ENCODE measurements around the gene KRT31. TPM values are rescaled to one million over a fixed set of nuclear protein-coding genes. Genes with fewer than 3 reads are reported as not detected.
"Not testable (repeated sequence)": the region's sequence is repeated elsewhere in the genome, so short reads cannot be mapped to it uniquely, and the experiment has no call there.

The KRT31 gene
- total RNA-seq, 2 experiments from 2014 or later: not detected

DNA sequence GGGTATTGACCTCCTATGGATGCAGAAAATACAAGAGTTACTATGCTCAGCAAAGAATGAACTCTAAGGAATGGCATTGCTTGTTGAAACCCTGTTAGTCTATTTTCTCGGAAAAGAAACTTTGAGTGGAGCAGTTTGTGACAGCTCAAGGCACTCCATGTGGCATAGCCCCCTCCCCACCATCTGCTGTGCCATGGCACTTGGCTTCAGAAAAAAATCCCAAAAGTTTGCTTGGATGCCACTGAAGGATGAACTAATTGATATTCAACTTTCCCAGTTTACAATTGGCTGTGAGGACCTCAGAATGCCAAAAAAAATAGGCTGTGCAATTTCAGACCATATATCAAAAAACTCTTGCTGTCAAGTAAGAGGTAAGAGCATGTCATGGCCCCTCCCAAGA, 1.8 kb downstream of the KRT31 start:
- POLR2A ChIA-PET: no interaction called here
- DNase-seq (no peak), ATAC-seq (no peak)
- peaks cover 5% of the 10 kb centered on the region for H3K27me3 Mint-ChIP-seq
- no peak overlapping the region for H3K27ac Mint-ChIP-seq
- no peaks in the 10 kb centered on the region for H3K4me1 Mint-ChIP-seq (ENCODE audit: low read depth)
- H3K4me3 Mint-ChIP-seq: no peak overlapping the region
- TF ChIP-seq, protein P1, sequence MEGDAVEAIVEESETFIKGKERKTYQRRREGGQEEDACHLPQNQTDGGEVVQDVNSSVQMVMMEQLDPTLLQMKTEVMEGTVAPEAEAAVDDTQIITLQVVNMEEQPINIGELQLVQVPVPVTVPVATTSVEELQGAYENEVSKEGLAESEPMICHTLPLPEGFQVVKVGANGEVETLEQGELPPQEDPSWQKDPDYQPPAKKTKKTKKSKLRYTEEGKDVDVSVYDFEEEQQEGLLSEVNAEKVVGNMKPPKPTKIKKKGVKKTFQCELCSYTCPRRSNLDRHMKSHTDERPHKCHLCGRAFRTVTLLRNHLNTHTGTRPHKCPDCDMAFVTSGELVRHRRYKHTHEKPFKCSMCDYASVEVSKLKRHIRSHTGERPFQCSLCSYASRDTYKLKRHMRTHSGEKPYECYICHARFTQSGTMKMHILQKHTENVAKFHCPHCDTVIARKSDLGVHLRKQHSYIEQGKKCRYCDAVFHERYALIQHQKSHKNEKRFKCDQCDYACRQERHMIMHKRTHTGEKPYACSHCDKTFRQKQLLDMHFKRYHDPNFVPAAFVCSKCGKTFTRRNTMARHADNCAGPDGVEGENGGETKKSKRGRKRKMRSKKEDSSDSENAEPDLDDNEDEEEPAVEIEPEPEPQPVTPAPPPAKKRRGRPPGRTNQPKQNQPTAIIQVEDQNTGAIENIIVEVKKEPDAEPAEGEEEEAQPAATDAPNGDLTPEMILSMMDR (IDR thresholded peaks at IDR 0.05): no peak
- intact Hi-C loops (cut with micrococcal nuclease): no loop called here
- no peaks in the 10 kb centered on the region for H3K9me3 Mint-ChIP-seq
- CTCF ChIA-PET: no interaction called here
- no peaks in the 10 kb centered on the region for H3K36me3 Mint-ChIP-seq (ENCODE audit: low read depth)

DNA sequence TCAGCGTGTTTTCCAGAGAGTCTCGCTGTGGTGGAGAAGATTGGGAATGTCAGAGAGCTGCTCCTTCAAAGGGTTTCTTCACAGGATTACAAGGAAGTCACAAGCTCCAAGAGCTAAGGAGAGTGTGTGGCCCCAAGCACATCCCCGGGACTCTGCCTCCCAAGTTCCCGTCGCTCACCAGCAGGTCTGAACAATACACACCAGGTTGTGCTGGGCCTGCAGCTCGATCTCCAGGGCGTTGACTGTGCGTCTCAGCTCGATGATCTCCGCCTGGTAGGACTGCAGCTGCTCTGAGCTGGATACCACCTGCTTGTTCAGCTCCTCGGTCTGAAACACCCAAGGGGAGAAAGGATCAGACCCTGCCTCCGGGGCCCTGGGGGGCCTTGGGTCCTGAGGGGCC, 2.4 kb downstream of the KRT31 start:
- H3K36me3 Mint-ChIP-seq (ENCODE audit: low read depth); CTCF ChIA-PET; H3K4me1 Mint-ChIP-seq (ENCODE audit: low read depth): not testable (repeated sequence)

DNA sequence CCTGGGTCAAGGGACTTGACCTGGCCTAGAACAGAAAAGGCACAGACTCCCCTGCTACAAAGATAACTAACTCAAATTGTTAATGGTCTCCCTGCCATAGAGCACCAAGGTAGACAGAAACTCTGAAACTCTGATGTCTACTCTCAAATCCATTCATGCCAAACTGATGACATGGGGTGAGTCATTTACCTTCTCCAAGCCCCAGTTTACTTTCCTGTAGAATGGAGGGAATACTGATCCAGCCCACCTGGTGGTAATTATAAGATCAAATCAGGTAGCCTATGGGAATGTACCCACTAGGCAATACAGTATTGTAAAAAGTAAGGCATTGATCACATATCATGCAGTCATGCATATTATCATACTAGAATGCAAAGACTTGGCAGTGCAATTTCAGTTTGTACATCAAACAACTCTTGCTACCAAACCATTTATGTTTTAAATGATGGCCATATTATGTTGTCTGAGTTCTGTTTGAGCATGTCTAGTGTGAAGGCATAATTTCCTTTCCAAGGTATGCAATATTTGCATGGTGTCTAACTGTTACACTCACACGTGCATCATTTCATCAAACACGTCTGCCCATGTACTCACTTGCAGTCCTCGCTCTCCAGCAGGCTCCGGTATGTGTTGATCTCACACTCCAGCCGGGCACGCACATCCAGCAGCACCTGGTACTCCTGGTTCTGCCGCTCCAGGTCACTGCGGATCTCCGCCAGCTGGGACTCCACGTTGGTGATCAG, 3.0 kb downstream of the KRT31 start:
- POLR2A ChIA-PET: no interaction called here

More for the DNA sequence above, 2.4 kb downstream of the KRT31 start:
- H3K27ac Mint-ChIP-seq; DNase-seq; intact Hi-C loops (cut with micrococcal nuclease); ATAC-seq; H3K4me3 Mint-ChIP-seq; H3K9me3 Mint-ChIP-seq; POLR2A ChIA-PET; H3K27me3 Mint-ChIP-seq: not testable (repeated sequence)

DNA sequence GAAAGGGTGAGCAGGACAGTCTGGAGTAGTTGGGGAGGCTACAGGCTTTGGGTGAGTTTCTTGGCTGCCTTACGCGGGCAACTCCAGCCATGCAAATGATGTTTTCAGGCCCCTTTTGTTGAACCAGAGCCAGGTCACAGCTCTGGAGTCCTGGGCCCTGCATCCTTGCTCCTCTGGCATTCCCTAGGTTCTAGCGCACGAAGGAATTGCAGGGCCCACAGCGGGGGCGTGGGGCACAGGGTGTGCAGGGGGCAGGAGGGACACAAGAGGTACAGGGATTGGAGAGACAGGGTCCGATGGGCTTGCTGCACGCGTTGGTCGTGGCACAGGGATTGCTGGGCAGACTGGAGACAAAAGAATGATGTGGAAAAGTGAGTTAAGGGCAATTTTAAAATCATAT, 3.6 kb downstream of the KRT31 start:
- TF ChIP-seq, protein P1 (IDR thresholded peaks at IDR 0.05): no peak
- Mint-ChIP-seq H3K4me3 (no peak overlapping the region), H3K27me3 (peaks cover 7% of the 10 kb centered on the region), H3K36me3 (ENCODE audit: low read depth) (no peaks in the 10 kb centered on the region), H3K9me3 (no peaks in the 10 kb centered on the region), H3K4me1 (ENCODE audit: low read depth) (no peaks in the 10 kb centered on the region), H3K27ac (no peak overlapping the region)
- ATAC-seq (no peak), DNase-seq (no peak)
- intact Hi-C loops (cut with micrococcal nuclease): no loop called here
- ChIA-PET POLR2A (interaction anchor here (0.6 kb wide), 1 partner anchor 242 kb away, joined by 3 read pairs; no protein-coding TSS in a partner anchor), CTCF (no interaction called here)

More for the DNA sequence above, 3.0 kb downstream of the KRT31 start:
- DNase-seq: no peak
- Mint-ChIP-seq H3K36me3 (ENCODE audit: low read depth) (no peaks in the 10 kb centered on the region), H3K4me1 (ENCODE audit: low read depth) (no peaks in the 10 kb centered on the region), H3K27ac (no peak overlapping the region), H3K27me3 (peaks cover 7% of the 10 kb centered on the region), H3K9me3 (no peaks in the 10 kb centered on the region), H3K4me3 (no peak overlapping the region)
- TF ChIP-seq, protein P1 (IDR thresholded peaks at IDR 0.05): no peak
- CTCF ChIA-PET: no interaction called here
- intact Hi-C loops (cut with micrococcal nuclease): no loop called here
- ATAC-seq: no peak

DNA sequence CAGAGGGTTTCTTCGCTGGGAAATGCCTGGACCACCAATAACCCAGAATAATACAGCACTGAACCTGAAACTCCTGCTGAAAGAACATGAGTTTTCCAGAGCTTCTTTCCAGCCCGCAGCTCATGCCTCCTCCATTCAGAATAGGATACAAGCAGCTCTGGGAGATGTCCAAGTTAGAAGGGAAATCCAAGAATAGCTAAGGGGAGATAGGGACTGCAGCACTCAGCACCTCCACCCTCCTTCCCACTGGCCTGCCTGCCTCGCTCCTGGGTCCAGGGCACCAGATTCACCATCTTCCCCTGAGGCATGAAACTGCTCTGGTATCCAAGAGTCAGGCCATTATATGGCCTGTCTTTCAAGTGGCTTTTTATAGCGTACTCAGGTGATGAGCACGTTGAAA, 4.1 kb downstream of the KRT31 start:
- CTCF ChIA-PET: no interaction called here
- TF ChIP-seq, protein P1 (IDR thresholded peaks at IDR 0.05): no peak
- POLR2A ChIA-PET: interaction anchor here (0.5 to 0.6 kb wide), 2 partner anchors 89 to 242 kb away, joined by 3 to 4 read pairs; no protein-coding TSS in a partner anchor
- DNase-seq: no peak
- peaks cover 7% of the 10 kb centered on the region for H3K27me3 Mint-ChIP-seq
- no peak for ATAC-seq
- no peaks in the 10 kb centered on the region for H3K9me3 Mint-ChIP-seq
- H3K4me1 Mint-ChIP-seq (ENCODE audit: low read depth): no peaks in the 10 kb centered on the region
- no peak overlapping the region for H3K4me3 Mint-ChIP-seq
- intact Hi-C loops (cut with micrococcal nuclease): no loop called here
- H3K36me3 Mint-ChIP-seq (ENCODE audit: low read depth): no peaks in the 10 kb centered on the region
- no peak overlapping the region for H3K27ac Mint-ChIP-seq

Measured in activated CD8-positive, alpha-beta T cell treated with anti-CD3 and anti-CD28 coated beads for 36 hours (primary cell).